ENCODE measurements around the gene B4GAT1. TPM values are rescaled to one million over a fixed set of nuclear protein-coding genes. Genes with fewer than 3 reads are reported as not detected.

The B4GAT1 gene
- total and polyA plus RNA-seq, 10 of the 15 experiments (the other 5 are each of a cell fraction or from before 2014, with no cell fraction given), result 0.55 to 11.1 (median 4.3) TPM

DNA sequence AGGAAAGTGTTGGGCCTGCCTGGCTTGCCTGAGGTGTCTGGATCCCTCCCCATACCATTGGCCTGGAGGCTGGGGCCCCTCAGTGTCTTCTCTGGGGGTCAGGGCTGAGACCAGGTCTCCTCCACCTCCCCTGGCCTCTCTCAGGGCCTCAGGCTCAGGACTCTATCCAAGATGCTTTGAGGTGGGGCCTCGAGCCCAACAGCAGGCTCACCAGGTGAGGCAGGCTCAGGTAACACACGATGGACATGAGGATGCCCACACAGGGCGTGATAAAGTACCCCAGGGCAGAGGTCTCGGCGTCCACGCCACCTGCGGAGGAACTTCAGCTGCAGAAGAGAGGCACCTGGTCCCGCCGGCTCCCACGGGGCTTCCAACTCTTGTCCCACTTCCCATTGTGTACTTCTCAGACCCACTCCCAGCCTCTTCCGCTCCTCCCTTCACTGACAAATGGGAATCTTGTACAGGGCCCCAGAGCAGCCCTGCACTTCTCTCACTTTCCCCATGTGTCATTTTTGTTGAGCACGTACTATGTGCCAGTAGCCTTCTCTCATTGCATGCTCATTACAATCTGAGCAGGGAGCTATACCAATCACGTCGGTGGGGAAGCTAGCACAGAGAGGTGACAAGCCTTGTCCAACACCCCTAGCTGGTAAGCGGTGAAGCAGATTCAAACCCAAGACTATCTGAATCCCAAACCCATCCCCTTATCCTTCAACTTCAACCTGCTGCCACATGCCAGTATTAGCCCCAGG lies 20.3 kb upstream of the B4GAT1 start:
- H3K27me3 ChIP-seq (replicated peaks in 1 of 2; ENCODE audit: control insufficient read depth in 2 of 2, insufficient read depth in 2 of 2, low read length in 1 of 2), result no peaks in the 10 kb centered on the region
- RAD21 ChIA-PET (ENCODE audit: unreplicated experiment), result no interaction called here
- no peak overlapping the region for H3K4me2 ChIP-seq (ENCODE audit: control insufficient read depth, insufficient read depth)
- no peaks in the 10 kb centered on the region for H4K20me1 ChIP-seq (ENCODE audit: control insufficient read depth, insufficient read depth)
- H3K4me1 ChIP-seq (ENCODE audit: control insufficient read depth, insufficient read depth, low read length), result peaks cover 3% of the 10 kb centered on the region; the same call in 1 of the 2 replicates
- no peak overlapping the region for H3K4me3 ChIP-seq
- POLR2A ChIA-PET, result interaction anchor here (0.6 kb wide), 1 partner anchor 18 kb away, joined by 3 read pairs; no protein-coding TSS in a partner anchor
- no peak overlapping the region for H3K27ac ChIP-seq (ENCODE audit: control insufficient read depth, insufficient read depth)
- H3K9ac ChIP-seq (ENCODE audit: control insufficient read depth, insufficient read depth, low read length), result no peak overlapping the region
- intact Hi-C loops (cut with micrococcal nuclease; ENCODE audit: unreplicated experiment) (no loop called here), in situ Hi-C loops (cut with MboI) (no loop called here)
- DNase-seq (ENCODE audit: low read depth, low spot score) (no peak), ATAC-seq (no peak), FAIRE-seq (no peak)
- WGBS (ENCODE audit: insufficient coverage, insufficient replicate concordance, low lambda C conversion rate, missing lambda C conversion rate), result 64% methylated on average over 15 of the region's 15 CpGs
- H2AFZ ChIP-seq (ENCODE audit: control insufficient read depth, low read depth, low read length), result no peak overlapping the region
- H3K79me2 ChIP-seq (ENCODE audit: control insufficient read depth, insufficient read depth, low read length), result no peaks in the 10 kb centered on the region; the same call in none of the 2 replicates
- TF ChIP-seq, protein P1, sequence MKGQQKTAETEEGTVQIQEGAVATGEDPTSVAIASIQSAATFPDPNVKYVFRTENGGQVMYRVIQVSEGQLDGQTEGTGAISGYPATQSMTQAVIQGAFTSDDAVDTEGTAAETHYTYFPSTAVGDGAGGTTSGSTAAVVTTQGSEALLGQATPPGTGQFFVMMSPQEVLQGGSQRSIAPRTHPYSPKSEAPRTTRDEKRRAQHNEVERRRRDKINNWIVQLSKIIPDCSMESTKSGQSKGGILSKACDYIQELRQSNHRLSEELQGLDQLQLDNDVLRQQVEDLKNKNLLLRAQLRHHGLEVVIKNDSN (IDR thresholded peaks at IDR 0.05; ENCODE audit: borderline replicate concordance, extremely low read length, insufficient read depth, low read depth, low read length), result no peak
- H3K36me3 ChIP-seq (ENCODE audit: control insufficient read depth in 2 of 2, insufficient read depth in 2 of 2, low read length in 1 of 2), result no peaks in the 10 kb centered on the region; a peak in 2 of 4 replicates
- SMC1A ChIA-PET (ENCODE audit: uncharacterized antibody, unreplicated experiment), result interaction anchor here (1.2 kb wide), 1 partner anchor 22 kb away, joined by 3 read pairs; no protein-coding TSS in a partner anchor
- H3K9me3 ChIP-seq (replicated peaks; ENCODE audit: control insufficient read depth, insufficient read depth, low read length), result no peaks in the 10 kb centered on the region
- CTCF ChIA-PET, result interaction anchor here (0.5 to 5.9 kb wide), 4 partner anchors 14 to 314 kb away, joined by 3 to 91 read pairs (median 3); partner anchors contain the start of gene TMEM151A
- BruUV-seq (replicated peaks), result no TSS peak

DNA sequence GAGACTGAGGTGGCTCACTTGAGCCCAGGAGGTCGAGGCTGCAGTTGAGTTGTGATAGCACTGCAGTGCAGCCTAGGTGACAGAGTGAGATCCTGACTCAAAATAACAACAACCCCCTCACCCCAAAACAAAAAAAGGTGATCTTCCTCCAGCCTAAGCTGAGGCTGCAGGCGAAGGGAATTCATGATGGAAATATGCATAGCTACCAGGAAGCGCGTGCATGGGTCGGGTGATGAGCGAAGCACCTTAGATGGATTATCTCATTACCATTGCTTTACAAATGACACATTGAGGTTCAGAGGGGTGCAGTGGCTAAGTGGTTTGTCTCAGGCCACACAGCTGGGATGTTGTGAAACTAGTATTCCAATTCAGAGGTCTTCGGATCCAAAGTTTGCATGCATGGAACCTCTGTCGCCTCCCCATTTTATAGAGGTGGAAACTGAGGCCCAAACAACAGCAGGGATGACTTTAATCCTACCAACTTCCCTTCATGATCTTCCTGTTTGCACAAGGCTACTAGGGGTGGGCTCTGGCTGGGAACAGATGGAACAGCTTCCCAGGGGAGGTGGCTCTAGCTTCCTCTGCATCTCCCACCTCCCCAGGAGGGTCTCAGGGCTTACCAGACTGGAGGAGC lies 19.5 kb upstream of the B4GAT1 start:
- no peaks in the 10 kb centered on the region; the same call in 1 of the 2 replicates for H3K4me1 ChIP-seq (ENCODE audit: control insufficient read depth, insufficient read depth, low read length)
- in situ Hi-C loops (cut with MboI) (no loop called here), intact Hi-C loops (cut with micrococcal nuclease; ENCODE audit: unreplicated experiment) (no loop called here)
- ATAC-seq (no peak), DNase-seq (ENCODE audit: low read depth, low spot score) (no peak), FAIRE-seq (no peak)
- WGBS (ENCODE audit: insufficient coverage, insufficient replicate concordance, low lambda C conversion rate, missing lambda C conversion rate), result 70% methylated on average over 8 of the region's 8 CpGs
- RAD21 ChIA-PET (ENCODE audit: unreplicated experiment), result interaction anchor here (1.1 kb wide), 1 partner anchor 55 kb away, joined by 5 read pairs; no protein-coding TSS in a partner anchor
- H3K9ac ChIP-seq (ENCODE audit: control insufficient read depth, insufficient read depth, low read length), result no peak overlapping the region
- no TSS peak for BruUV-seq (replicated peaks)
- no peaks in the 10 kb centered on the region; the same call in none of the 2 replicates for H3K79me2 ChIP-seq (ENCODE audit: control insufficient read depth, insufficient read depth, low read length)
- H3K27ac ChIP-seq (ENCODE audit: control insufficient read depth, insufficient read depth), result no peak overlapping the region
- no peak overlapping the region for H2AFZ ChIP-seq (ENCODE audit: control insufficient read depth, low read depth, low read length)
- no peak overlapping the region for H3K4me3 ChIP-seq
- H3K36me3 ChIP-seq (ENCODE audit: control insufficient read depth in 2 of 2, insufficient read depth in 2 of 2, low read length in 1 of 2), result peaks cover 0 to 2% of the 10 kb centered on the region in 2 experiments; a peak in 2 of 4 replicates
- SMC1A ChIA-PET (ENCODE audit: uncharacterized antibody, unreplicated experiment), result interaction anchor here (1.2 kb wide), 1 partner anchor 23 kb away, joined by 3 read pairs; no protein-coding TSS in a partner anchor
- no peaks in the 10 kb centered on the region for H3K27me3 ChIP-seq (replicated peaks in 1 of 2; ENCODE audit: control insufficient read depth in 2 of 2, insufficient read depth in 2 of 2, low read length in 1 of 2)
- H3K9me3 ChIP-seq (replicated peaks; ENCODE audit: control insufficient read depth, insufficient read depth, low read length), result no peaks in the 10 kb centered on the region
- H4K20me1 ChIP-seq (ENCODE audit: control insufficient read depth, insufficient read depth), result no peaks in the 10 kb centered on the region
- CTCF ChIA-PET, result interaction anchor here (0.5 to 5.9 kb wide), 7 partner anchors 10 to 830 kb away, joined by 3 to 91 read pairs (median 4); partner anchors contain the start of gene TMEM151A
- H3K4me2 ChIP-seq (ENCODE audit: control insufficient read depth, insufficient read depth), result no peak overlapping the region
- POLR2A ChIA-PET, result interaction anchor here (0.5 to 0.6 kb wide), 2 partner anchors 18 to 413 kb away, joined by 3 read pairs; no protein-coding TSS in a partner anchor
- TF ChIP-seq, protein P2, sequence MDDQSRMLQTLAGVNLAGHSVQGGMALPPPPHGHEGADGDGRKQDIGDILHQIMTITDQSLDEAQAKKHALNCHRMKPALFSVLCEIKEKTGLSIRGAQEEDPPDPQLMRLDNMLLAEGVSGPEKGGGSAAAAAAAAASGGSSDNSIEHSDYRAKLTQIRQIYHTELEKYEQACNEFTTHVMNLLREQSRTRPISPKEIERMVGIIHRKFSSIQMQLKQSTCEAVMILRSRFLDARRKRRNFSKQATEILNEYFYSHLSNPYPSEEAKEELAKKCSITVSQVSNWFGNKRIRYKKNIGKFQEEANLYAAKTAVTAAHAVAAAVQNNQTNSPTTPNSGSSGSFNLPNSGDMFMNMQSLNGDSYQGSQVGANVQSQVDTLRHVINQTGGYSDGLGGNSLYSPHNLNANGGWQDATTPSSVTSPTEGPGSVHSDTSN (IDR thresholded peaks at IDR 0.05; ENCODE audit: insufficient replicate concordance, low read depth, low read length), result no peak
- TF ChIP-seq SMC3 (IDR thresholded peaks at IDR 0.05; ENCODE audit: borderline replicate concordance, low read length) (no peak), HDAC2 (IDR thresholded peaks at IDR 0.05) (no peak), NFYA (IDR thresholded peaks at IDR 0.05; ENCODE audit: borderline replicate concordance, low read depth, low read length) (no peak), SMAD1 (IDR thresholded peaks at IDR 0.05; ENCODE audit: low read depth, partially characterized antibody) (no peak), FOXK2 (IDR thresholded peaks at IDR 0.05) (no peak), HDGF (IDR thresholded peaks at IDR 0.05) (no peak), SMAD5 (IDR thresholded peaks at IDR 0.05; ENCODE audit: low read depth) (no peak), SUZ12 (IDR thresholded peaks at IDR 0.05; ENCODE audit: unreplicated experiment) (no peak), CHD1 (IDR thresholded peaks at IDR 0.05; ENCODE audit: low read depth, low read length) (no peak)
